HepG2 (cell line): ENCODE data around the gene HLA-B. TPM values are rescaled to one million over a fixed set of nuclear protein-coding genes. Genes with fewer than 3 reads are reported as not detected.
A peak's percentile ranks its signal among the peaks of the same experiment; 100 is the strongest.

Experiments
- CTCF ChIP-seq: sonication (generic); formaldehyde crosslinking; IDR thresholded peaks from 2 replicates; pipeline ENCODE4 v1.5.0; 2020; ENCODE audit warnings: mild to moderate bottlenecking, missing genetic modification reagents, moderate library complexity
- DNMT3B ChIP-seq: conservative IDR thresholded peaks from 2 replicates; pipeline ENCODE4 v1.6.1; 2016; ENCODE audit warnings: missing biosample characterization, control low read depth
- FOXK2 ChIP-seq: fragments of 450-650 bp; IDR thresholded peaks from 2 replicates; pipeline ENCODE4 v1.6.1; 2016
- FOXP1 ChIP-seq, 2 experiments: fragments of 450-650 bp in 1 of 2; IDR thresholded peaks; 2 replicates each; pipeline ENCODE4 v1.6.1; 2017 to 2018; ENCODE audit warnings: antibody characterized with exemption in 1 of 2
- HDAC6 ChIP-seq: fragments of 200-600 bp; sonication (generic); IDR thresholded peaks from 2 replicates; pipeline ENCODE4 v1.7.0; 2017; ENCODE audit warnings: mild to moderate bottlenecking, antibody characterized with exemption, low read length, low read depth
- HOXA9 ChIP-seq: sonication (generic); formaldehyde crosslinking; IDR thresholded peaks from 2 replicates; pipeline ENCODE4 v1.8.1; 2022; ENCODE audit warnings: missing genetic modification reagents, mild to moderate bottlenecking, moderate library complexity, borderline replicate concordance
- MIXL1 ChIP-seq: IDR thresholded peaks from 2 replicates; pipeline ENCODE4 v1.6.1; 2016
- POLR2AphosphoS2 ChIP-seq: IDR thresholded peaks from 2 replicates; pipeline ENCODE4 v1.6.1; 2011; ENCODE audit warnings: low read depth, low read length, improper control_type of control experiment
- SMAD1 ChIP-seq: sonication (generic); formaldehyde crosslinking; IDR thresholded peaks from 2 replicates; pipeline ENCODE4 v1.4.0; 2020; ENCODE audit warnings: missing genetic modification reagents, low read depth, mild to moderate bottlenecking, borderline replicate concordance
- YEATS2 ChIP-seq: sonication (generic); formaldehyde crosslinking; IDR thresholded peaks from 2 replicates; pipeline ENCODE4 v1.4.0; 2020; ENCODE audit warnings: missing genetic modification reagents, borderline replicate concordance
- ZBTB26 ChIP-seq: IDR thresholded peaks from 2 replicates; pipeline ENCODE4 v1.6.1; 2016; ENCODE audit warnings: missing compliant biosample characterization, missing genetic modification reagents, borderline replicate concordance
- ZNF124 ChIP-seq: sonication (generic); formaldehyde crosslinking; IDR thresholded peaks from 2 replicates; pipeline ENCODE4 v1.4.0; 2020; ENCODE audit warnings: missing genetic modification reagents
- ZNF20 ChIP-seq: sonication (generic); formaldehyde crosslinking; IDR thresholded peaks from 2 replicates; pipeline ENCODE4 v1.4.0; 2020; ENCODE audit warnings: mild to moderate bottlenecking, moderate library complexity, missing genetic modification reagents
- ZNF564 ChIP-seq: sonication (generic); formaldehyde crosslinking; IDR thresholded peaks from 2 replicates; pipeline ENCODE4 v1.8.1; 2023; ENCODE audit warnings: mild to moderate bottlenecking, missing genetic modification reagents
- ZNF713 ChIP-seq: sonication (generic); formaldehyde crosslinking; IDR thresholded peaks from 2 replicates; pipeline ENCODE4 v1.4.0; 2020; ENCODE audit warnings: mild to moderate bottlenecking, missing genetic modification reagents
- ZNF780A ChIP-seq: sonication (generic); formaldehyde crosslinking; IDR thresholded peaks from 2 replicates; pipeline ENCODE4 v1.8.0; 2022; ENCODE audit warnings: mild to moderate bottlenecking, missing genetic modification reagents, moderate library complexity
- polyA plus RNA-seq, 8 experiments: library from polyadenylated mRNA; depleted of rRNA in 3 of 8; stranded (reverse) in 7 of 8; unstranded in 1 of 8; fragments of >200 nt; fragmentation: Illumina TruSeq in 4 of 8; extraction: Trizol in 4 of 8; gene quantifications; 2 replicates each; pipeline versions ENCODE4 v1.2.1 to v1.2.3, GENCODE V29; 2011 to 2016; ENCODE audit warnings: low read depth in 4 of 8, missing spikeins in 1 of 8, mixed read lengths in 1 of 8; ENCODE audit not compliant: insufficient read depth in 1 of 8
- total RNA-seq, 5 experiments: library from RNA; depleted of rRNA; stranded (reverse); fragments of >200 nt; fragmentation: Illumina TruSeq; extraction: Trizol; gene quantifications; 2 replicates each; pipeline ENCODE4 v1.2.3, GENCODE V29; 2016; ENCODE audit warnings: low read depth in 1 of 5
- TF ChIP-seq, protein P1 (sequence below): sonication (generic); formaldehyde crosslinking; IDR thresholded peaks from 2 replicates; pipeline ENCODE4 v1.4.0; 2020; ENCODE audit warnings: missing genetic modification reagents, borderline replicate concordance
- TF ChIP-seq, protein P2 (sequence below): sonication (generic); formaldehyde crosslinking; IDR thresholded peaks from 2 replicates; pipeline ENCODE4 v1.8.1; 2023; ENCODE audit warnings: missing genetic modification reagents, inconsistent platforms, borderline replicate concordance
- TF ChIP-seq, protein P3 (sequence below): sonication (generic); formaldehyde crosslinking; IDR thresholded peaks from 2 replicates; pipeline ENCODE4 v1.8.0; 2022; ENCODE audit warnings: mild to moderate bottlenecking, missing genetic modification reagents, moderate library complexity

HLA-B gene
- total and polyA plus RNA-seq, 2 of the 13 experiments (the other 11 are each of a cell fraction or from before 2014, with no cell fraction given), result 35.3 to 88.9 TPM

GRCh38 chr6:31403283-31404060 lies 46.5 kb upstream of the HLA-B start, which contains the start of gene MICA (continued):
- TF ChIP-seq CTCF (CRISPR knock-in tag), result peak; percentile 36; the same call in 1 of the 2 replicates
- TF ChIP-seq, protein P1, sequence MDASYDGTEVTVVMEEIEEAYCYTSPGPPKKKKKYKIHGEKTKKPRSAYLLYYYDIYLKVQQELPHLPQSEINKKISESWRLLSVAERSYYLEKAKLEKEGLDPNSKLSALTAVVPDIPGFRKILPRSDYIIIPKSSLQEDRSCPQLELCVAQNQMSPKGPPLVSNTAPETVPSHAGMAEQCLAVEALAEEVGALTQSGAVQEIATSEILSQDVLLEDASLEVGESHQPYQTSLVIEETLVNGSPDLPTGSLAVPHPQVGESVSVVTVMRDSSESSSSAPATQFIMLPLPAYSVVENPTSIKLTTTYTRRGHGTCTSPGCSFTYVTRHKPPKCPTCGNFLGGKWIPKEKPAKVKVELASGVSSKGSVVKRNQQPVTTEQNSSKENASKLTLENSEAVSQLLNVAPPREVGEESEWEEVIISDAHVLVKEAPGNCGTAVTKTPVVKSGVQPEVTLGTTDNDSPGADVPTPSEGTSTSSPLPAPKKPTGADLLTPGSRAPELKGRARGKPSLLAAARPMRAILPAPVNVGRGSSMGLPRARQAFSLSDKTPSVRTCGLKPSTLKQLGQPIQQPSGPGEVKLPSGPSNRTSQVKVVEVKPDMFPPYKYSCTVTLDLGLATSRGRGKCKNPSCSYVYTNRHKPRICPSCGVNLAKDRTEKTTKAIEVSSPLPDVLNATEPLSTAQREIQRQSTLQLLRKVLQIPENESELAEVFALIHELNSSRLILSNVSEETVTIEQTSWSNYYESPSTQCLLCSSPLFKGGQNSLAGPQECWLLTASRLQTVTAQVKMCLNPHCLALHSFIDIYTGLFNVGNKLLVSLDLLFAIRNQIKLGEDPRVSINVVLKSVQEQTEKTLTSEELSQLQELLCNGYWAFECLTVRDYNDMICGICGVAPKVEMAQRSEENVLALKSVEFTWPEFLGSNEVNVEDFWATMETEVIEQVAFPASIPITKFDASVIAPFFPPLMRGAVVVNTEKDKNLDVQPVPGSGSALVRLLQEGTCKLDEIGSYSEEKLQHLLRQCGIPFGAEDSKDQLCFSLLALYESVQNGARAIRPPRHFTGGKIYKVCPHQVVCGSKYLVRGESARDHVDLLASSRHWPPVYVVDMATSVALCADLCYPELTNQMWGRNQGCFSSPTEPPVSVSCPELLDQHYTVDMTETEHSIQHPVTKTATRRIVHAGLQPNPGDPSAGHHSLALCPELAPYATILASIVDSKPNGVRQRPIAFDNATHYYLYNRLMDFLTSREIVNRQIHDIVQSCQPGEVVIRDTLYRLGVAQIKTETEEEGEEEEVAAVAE, result no peak
- peak; percentile 80; the same call in 1 of the 2 replicates for TF ChIP-seq HOXA9
- TF ChIP-seq ZNF780A (CRISPR knock-in tag), result no peak
- TF ChIP-seq ZNF564 (CRISPR knock-in tag), result no peak; the same call in none of the 2 replicates
- TF ChIP-seq HDAC6, result no peak
- peak; percentile 37; the same call in 1 of the 2 replicates for TF ChIP-seq YEATS2 (CRISPR knock-in tag)
- TF ChIP-seq ZNF20 (CRISPR knock-in tag), result peak; percentile 80; the same call in 1 of the 2 replicates
- no peak for TF ChIP-seq MIXL1 (CRISPR knock-in tag)
- TF ChIP-seq FOXK2, result no peak
- 0 out of 2 replicates have a peak, but pooled peaks have one; percentile 22 for TF ChIP-seq DNMT3B (CRISPR knock-in tag)
- TF ChIP-seq ZNF124 (CRISPR knock-in tag), result peak; percentile 54
- TF ChIP-seq ZNF713 (CRISPR knock-in tag), result no peak
- TF ChIP-seq ZBTB26, result peak; percentile 73
- TF ChIP-seq POLR2AphosphoS2, result no peak
- TF ChIP-seq FOXP1 (IDR thresholded peaks at IDR 0.05), result no peak
- TF ChIP-seq FOXP1 (CRISPR knock-in tag; IDR thresholded peaks at IDR 0.05), result no peak
- TF ChIP-seq, protein P2, sequence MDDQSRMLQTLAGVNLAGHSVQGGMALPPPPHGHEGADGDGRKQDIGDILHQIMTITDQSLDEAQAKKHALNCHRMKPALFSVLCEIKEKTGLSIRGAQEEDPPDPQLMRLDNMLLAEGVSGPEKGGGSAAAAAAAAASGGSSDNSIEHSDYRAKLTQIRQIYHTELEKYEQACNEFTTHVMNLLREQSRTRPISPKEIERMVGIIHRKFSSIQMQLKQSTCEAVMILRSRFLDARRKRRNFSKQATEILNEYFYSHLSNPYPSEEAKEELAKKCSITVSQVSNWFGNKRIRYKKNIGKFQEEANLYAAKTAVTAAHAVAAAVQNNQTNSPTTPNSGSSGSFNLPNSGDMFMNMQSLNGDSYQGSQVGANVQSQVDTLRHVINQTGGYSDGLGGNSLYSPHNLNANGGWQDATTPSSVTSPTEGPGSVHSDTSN (CRISPR knock-in tag), result peak; percentile 88; the same call in 1 of the 2 replicates
- TF ChIP-seq, protein P3, sequence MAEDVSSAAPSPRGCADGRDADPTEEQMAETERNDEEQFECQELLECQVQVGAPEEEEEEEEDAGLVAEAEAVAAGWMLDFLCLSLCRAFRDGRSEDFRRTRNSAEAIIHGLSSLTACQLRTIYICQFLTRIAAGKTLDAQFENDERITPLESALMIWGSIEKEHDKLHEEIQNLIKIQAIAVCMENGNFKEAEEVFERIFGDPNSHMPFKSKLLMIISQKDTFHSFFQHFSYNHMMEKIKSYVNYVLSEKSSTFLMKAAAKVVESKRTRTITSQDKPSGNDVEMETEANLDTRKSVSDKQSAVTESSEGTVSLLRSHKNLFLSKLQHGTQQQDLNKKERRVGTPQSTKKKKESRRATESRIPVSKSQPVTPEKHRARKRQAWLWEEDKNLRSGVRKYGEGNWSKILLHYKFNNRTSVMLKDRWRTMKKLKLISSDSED, result no peak
- TF ChIP-seq SMAD1 (CRISPR knock-in tag), result peak; percentile 19; the same call in 1 of the 2 replicates
